ENCODE measurements around the gene S100A3.

DNA sequence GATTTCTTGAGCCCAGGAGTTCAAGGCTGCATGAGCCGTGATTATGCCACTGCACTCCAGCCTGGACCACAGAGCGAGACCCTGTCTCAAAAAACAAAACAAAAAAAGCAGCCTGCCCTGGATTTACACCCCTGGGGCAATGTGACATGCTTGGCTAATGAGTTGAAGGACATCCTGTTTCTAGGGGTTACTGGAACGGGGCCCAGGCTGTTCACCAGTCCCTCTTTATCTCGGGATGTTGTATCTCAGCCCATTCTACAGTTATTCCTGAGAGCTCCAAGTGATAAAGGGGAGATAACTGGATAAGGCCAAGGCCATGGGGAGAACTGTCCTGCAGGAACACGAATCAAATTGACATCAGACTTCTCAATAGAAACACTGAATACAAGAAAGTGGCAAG is 38.3 kb upstream of the S100A3 start:
- no peak for TF ChIP-seq EZH2 (IDR thresholded peaks at IDR 0.05)
- TF ChIP-seq POLR2AphosphoS5 (IDR thresholded peaks at IDR 0.05; ENCODE audit: borderline replicate concordance, low read depth, low read length): no peak
- no peak for TF ChIP-seq FOXP2 (optimal IDR thresholded peaks at IDR 0.05; ENCODE audit: control extremely low read depth, extremely low read length, insufficient read depth)
